HG03045 (cell line): ENCODE data around the gene PRR15L.
"Not testable (repeated sequence)": the region's sequence is repeated elsewhere in the genome, so short reads cannot be mapped to it uniquely, and the experiment has no call there.

Experiments used
- ATAC-seq: cut with Tn5 transposase; IDR thresholded peaks from one replicate; pipeline ENCODE4 v1.9.1; 2021; ENCODE audit warnings: mild to moderate bottlenecking, moderate library complexity; ENCODE audit not compliant: unreplicated experiment

PRR15L gene

DNA sequence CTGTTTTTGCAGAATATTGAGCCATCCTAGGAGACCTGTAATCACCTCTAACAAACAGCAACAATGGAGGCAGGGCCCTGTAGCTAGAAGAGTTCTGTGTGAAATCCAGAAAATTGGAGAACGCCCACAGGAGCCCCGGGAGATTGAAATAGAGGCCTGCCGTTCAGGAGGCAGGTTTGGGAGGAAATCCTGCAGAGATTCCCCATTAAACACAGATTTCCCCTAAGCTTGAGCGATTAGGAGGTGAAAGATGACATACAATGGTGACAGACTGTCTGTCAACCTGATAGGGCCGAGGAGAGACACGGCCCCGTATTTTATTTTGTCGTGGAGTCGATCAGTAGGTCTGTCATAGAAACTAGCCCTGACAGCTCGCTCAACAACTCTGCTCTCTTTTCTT is 31.5 kb upstream of the PRR15L start:
- ATAC-seq = no peak

DNA sequence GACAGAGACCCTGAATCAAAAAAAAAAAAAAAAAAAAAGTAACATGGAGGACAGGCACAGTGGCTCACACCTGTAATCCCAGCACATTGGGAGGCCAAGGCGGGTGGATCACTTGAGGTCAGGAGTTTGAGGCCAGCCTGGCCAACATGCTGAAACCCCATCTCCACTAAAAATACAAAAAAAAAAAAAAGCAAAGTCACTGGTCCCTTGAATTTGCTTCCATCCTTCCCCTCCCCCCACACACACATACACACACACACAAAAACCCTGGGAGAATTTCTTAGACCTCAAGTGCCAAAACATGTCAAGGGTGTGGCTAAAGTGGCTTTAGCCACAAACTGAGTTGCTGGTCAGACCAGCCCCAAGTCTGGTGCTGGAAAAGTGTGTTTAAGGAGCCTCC is 30.8 kb upstream of the PRR15L start:
- ATAC-seq = not testable (repeated sequence)

DNA sequence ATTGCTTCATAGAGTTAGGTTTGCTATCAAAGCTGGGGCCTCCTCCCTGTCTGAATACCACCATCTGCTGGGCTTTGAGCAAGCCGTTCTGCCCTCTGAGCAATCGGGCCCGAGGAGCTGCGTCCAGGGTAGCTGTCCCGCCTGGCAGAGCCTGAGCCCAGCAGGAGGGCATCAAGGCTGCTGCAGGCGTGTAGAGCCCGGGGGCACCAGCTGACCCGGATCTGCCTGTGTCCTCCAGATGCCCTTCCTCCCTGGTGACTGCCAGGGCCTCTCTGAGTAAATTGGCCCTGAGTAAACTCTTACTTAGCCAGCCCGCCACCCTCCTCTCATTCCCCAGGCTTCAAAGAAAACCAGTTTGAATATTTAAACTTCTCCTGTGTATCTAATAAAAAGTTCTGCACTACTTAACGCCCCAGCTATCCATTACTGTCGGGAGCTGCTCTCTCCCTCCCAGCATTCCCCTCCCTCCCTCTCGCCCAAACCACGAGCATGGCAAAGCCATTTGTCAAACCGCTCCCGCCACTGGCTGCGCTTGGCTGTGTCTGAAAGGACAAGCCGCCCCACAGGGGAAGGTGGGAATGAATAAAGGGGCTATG is 29.7 kb upstream of the PRR15L start:
- no peak for ATAC-seq

- no peak for ATAC-seq
Observed at GRCh38 chr17:47986520-47986919, 28.8 kb upstream of the PRR15L start.

DNA sequence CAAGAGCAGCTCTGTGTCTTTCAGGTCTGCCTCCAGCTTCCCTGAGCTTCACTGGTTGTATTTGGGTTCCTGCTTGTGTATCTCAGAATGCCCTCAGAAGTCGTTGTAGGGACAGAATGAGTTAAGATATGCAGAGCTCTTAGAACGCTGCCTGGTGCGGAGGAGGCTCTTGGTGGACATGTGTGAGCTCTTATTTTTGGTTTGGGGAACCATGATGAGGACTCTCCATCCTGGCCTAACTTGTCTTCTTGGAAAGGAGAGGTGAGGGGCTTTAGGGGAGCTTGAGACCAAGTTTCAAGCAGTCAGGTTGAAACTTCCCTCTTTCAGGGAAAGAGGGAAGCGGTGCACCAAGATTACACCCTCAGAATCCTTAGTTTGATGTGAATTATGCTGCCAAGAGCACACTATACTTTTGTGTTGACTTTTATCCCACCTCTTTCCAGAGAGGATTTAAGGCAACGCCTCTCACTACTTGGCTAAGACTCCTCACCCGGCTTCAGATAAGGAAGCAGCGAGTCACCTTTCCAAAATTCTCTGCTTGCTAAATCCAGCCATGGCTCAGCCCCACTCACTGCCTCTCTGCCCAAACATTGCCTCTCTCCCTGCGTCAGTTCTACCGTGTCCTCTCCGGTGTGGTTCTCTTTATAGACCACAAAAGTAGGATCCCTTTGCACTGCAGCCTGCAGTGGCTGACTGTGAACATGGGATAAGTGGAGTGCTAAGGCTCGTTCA is 26.0 kb upstream of the PRR15L start:
- ATAC-seq = no peak

- ATAC-seq = no peak
Observed at GRCh38 chr17:47982645-47983390, 25.1 kb upstream of the PRR15L start.

GRCh38 chr17:47982091-47982617 is 24.5 kb upstream of the PRR15L start:
- ATAC-seq = no peak

- ATAC-seq = no peak
Observed at GRCh38 chr17:47981462-47981861, 23.8 kb upstream of the PRR15L start.

- ATAC-seq = no peak
Observed at GRCh38 chr17:47980541-47980940, 22.9 kb upstream of the PRR15L start.

DNA sequence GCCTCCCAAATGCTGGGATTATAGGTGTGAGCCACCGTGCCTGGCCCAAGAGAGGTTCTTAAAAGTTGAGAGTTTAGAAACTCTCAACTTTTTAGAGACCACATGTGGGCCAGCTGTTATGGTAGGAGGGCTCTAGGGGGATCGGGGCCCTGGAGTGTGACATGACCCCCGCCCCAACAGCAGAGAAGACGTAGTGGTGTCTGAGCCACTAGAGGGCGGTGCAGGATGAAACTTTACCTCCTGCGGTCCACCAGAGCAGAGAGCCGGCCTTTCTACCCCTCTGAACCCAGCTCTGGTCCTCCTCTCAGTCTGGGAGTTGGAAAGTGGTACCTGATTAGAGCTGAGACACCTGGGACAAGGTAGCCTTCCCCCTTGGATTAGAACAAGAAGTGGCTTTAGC is 20.6 kb upstream of the PRR15L start:
- no peak for ATAC-seq

- ATAC-seq = no peak
Observed at GRCh38 chr17:47975823-47976205, 18.1 kb upstream of the PRR15L start.

DNA sequence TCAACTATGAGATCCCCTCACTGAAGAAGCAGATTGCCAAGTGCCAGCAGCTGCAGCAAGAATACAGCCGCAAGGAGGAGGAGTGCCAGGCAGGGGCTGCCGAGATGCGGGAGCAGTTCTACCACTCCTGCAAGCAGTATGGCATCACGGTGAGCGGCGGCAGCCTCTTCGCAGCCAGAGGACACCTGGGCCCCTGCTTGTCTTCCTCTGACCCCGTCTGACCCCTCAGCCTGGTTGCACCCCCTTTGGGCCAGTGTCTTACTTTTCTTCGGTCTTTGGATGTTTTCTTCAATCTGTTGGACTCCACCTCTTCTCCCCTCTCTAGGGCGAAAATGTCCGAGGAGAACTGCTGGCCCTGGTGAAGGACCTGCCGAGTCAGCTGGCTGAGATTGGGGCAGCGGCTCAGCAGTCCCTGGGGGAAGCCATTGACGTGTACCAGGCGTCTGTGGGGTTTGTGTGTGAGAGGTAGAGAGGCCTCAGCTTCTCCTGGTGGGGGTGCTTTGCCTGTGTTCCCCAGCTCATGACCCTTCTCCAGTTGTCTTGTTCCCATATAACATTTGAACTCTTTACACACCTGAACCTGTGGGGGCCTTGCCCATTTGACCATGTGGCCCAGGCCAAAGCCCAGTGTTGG is 17.6 kb upstream of the PRR15L start:
- ATAC-seq = no peak

DNA sequence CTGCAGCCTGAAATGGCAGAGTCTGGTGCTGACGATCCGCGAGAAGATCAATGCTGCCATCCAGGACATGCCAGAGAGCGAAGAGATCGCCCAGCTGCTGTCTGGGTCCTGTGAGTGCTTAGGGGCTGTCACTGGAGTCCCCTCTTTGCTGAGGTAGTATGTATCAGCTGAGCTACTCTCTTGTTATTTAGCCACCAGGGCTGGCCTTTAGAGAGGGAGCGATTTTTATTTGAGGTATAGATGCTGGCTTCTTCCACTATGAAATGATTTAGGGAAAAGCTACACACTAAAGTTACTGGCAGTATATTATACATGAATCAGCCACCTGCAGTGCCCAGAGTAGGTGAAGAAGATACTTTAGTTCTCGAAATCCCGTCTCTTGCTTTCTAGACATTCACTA is 15.9 kb upstream of the PRR15L start:
- ATAC-seq = no peak

- peak; percentile 95 for ATAC-seq
Observed at GRCh38 chr17:47970725-47971499, 13.2 kb upstream of the PRR15L start, which contains the start of gene CDK5RAP3. CDK5RAP3 (plus strand) TSS chr17:47971113; CDS start chr17:47971147, 34 bp downstream.

DNA sequence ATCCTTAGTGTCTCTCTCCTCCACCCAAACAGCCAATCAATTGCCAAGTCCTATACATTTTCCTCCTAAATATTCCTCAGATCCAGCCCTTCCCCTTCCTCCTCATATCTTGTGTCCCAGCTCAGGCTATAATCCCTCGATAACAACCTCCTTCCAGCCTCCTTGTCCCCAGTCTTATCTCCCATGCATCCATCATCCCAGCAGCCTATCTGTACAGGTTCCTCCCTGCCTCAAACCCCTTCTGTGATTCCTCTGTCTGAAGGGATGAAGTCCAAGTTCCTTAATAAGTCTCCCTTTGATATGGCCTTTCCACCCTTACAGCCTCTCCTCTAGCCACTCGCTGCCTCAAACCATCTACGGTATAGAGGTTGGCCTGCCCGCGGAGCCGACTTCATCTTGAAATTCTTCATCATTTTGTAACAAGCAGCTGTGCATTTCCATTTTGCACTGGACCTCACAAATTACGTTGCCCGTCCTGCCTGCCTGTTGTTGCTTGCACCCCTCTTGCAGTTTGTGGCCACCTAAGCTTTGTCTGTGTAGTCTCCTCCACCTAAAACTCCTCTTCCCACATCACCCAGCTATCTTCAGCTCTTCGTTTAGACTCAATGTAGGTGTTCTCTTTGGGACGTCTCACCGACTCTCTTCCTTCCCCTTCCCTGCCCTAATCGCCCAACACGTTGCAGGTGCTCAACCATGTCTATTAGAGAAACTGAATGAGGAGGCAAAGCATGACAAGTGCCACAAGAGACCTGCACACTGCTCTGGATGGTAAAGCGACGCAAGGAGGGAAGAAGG is 12.4 kb upstream of the PRR15L start:
- no peak for ATAC-seq

DNA sequence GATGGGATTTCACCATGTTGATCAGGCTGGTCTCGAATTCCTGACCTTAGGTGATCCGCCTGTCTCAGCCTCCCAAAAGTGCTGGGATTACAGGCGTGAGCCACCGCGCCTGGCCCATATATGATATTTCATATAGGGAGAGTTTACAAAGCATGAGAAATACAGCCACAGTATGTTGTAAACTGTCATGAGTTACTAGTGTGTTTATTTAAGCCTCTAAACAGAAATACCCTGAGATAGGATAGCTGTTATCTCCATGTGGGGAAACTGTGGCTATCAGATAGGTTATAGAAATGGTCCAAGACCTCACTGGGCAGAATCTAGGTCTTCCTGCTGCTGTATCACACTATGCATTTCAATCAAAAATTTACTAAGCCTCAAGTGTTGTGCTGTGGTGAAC is 11.2 kb upstream of the PRR15L start:
- ATAC-seq = no peak

- no peak for ATAC-seq
Observed at GRCh38 chr17:47967607-47968252, 10.0 kb upstream of the PRR15L start.

- no peak for ATAC-seq
Observed at GRCh38 chr17:47966079-47966519, 8.4 kb upstream of the PRR15L start.

- ATAC-seq = no peak
Observed at GRCh38 chr17:47964856-47965255, 7.2 kb upstream of the PRR15L start.
